Heart right ventricle (tissue), 16 donors: ENCODE measurements around the gene ADRA2A. TPM values are rescaled to one million over a fixed set of nuclear protein-coding genes. Genes with fewer than 3 reads are reported as not detected.

Source experiments
- ATAC-seq, 8 donors: fragments of 200-7000 bp; cut with Tn5 transposase; one replicate each; pipeline ENCODE4 v1.9.1; 2020; ENCODE audit warnings: mild to moderate bottlenecking in 8 of 8, moderate library complexity in 8 of 8, moderate number of reproducible peaks in 1 of 8
- DNase-seq, 2 donors: peaks; one replicate each; pipeline ENCODE4 v3.0.0-alpha.2; 2020
- H3K27ac ChIP-seq, 10 donors: fragments of 200-600 bp; sonication (generic) in 2 of 10; one replicate each; pipeline versions ENCODE4 v1.5.0 to v1.8.0; 2020 to 2022; ENCODE audit warnings: mild to moderate bottlenecking in 3 of 10
- H3K27me3 ChIP-seq, 7 donors: fragments of 200-600 bp; one replicate each; pipeline ENCODE4 v1.8.0; 2021 to 2022; ENCODE audit warnings: mild to moderate bottlenecking in 2 of 7
- H3K36me3 ChIP-seq, 9 donors: fragments of 200-600 bp; sonication (generic) in 1 of 9; one replicate each; pipeline versions ENCODE4 v1.5.0 to v1.8.0; 2020 to 2022; ENCODE audit warnings: mild to moderate bottlenecking in 2 of 9
- H3K4me1 ChIP-seq, 9 donors: fragments of 200-600 bp; sonication (generic) in 1 of 9; one replicate each; pipeline versions ENCODE4 v1.5.0 to v1.8.0; 2020 to 2022; ENCODE audit warnings: mild to moderate bottlenecking in 4 of 9
- H3K4me3 ChIP-seq, 10 donors: fragments of 200-600 bp; sonication (generic) in 2 of 10; one replicate each; pipeline versions ENCODE4 v1.5.0 to v1.8.0; 2020 to 2022; ENCODE audit warnings: mild to moderate bottlenecking in 7 of 10, moderate library complexity in 2 of 10
- H3K9me3 ChIP-seq, 11 donors: fragments of 200-600 bp in 10 of 11; sonication (generic) in 2 of 11; one replicate each; pipeline versions ENCODE4 v1.5.0 to v1.8.0; 2013 to 2022; ENCODE audit warnings: mild to moderate bottlenecking in 2 of 11, control low read depth in 1 of 11, moderate library complexity in 1 of 11
- CTCF ChIP-seq, 9 donors: fragments of 200-600 bp; sonication (generic) in 2 of 9; IDR thresholded peaks; one replicate each; pipeline versions ENCODE4 v1.5.0 to v1.8.0; 2021 to 2022; ENCODE audit warnings: antibody characterized with exemption in 9 of 9, mild to moderate bottlenecking in 5 of 9, moderate library complexity in 1 of 9
- WGBS, 2 donors: extraction: QIAGEN DNeasy Blood & Tissue Kit; methylation state at CpG; one replicate each; pipeline ENCODE4 v1.1.7; 2013; ENCODE audit warnings: inconsistent platforms in 1 of 2; 5-methylcytosine and 5-hydroxymethylcytosine counted together
- intact Hi-C, 10 donors: fragments of 100-400 bp; cut with DNase I; formaldehyde crosslinking; loops; one replicate each; pipeline versions ENCODE4 v1.11.1 to v1.14.2; 2022
- polyA plus RNA-seq, 2 donors: library from polyadenylated mRNA; stranded (reverse); fragments of 200-250 nt; gene quantifications; one replicate each; pipeline ENCODE4 v1.2.3, GENCODE V29; 2013
- total RNA-seq, 10 donors: library from RNA; stranded (reverse); fragmentation: NEBNext Ultra II Directional in 3 of 10; extraction: Animal tissue kit (Norgen Biotek cat#: 25700) in 3 of 10; gene quantifications; one replicate each; pipeline versions ENCODE4 v1.2.1 to v1.2.4, GENCODE V29; 2021 to 2023
- donor health status: Arrhythmogenic right ventricular cardiomyopathy.
- donor health status: ischemic (EF 13 %, LVEDD 7.1; RV severe dilation, severe dysfunction).
- donor health status: healthy with polysubstance abuse.
- donor health status: DM: no; HTN: yes; CAD: no.
- donor health status: DM: no; HTN: no; CAD: no.
- donor health status: ischemic (EF 25% LVEDD 6.9; RV normal size, moderate dysfunction).
- donor health status: ischemic (EF 25% LVEDD 5.7; RV mildly dilated, moderate dysfunction).
- donor health status: healthy.
- donor health status: DM: yes; HTN: yes; CAD: no.
- donor health status: Ischemic cardiomyopathy.
- donor health status: ischemic (EF 35%, LVEDD 5.7; RV mildly dilated, moderate dysfunction).
- donor health status: nonischemic (EF 11% LVEDD 7.7; RV severe dilation, severe dysfunction).
- donor health status: DM: yes; HTN: yes; CAD: no.
- donor health status: PGD.
- donor health status: ischemic (EF 29% LVEDD 5.4; RV normal size, mild dysfunction).
- donor health status: nonischemic (EF 23%, LVEDD 6.1; RV moderate dilation, normal function).

Gene ADRA2A
- total and polyA plus RNA-seq, 12 donors, result 0.29 to 1.4 (median 0.66) TPM

GRCh38 chr10:111063471-111063870, 13.4 kb upstream of the ADRA2A start:
- Histone ChIP-seq H3K36me3 (no peaks in the 10 kb centered on the region), H3K4me3 (no peak overlapping the region), H3K4me1 (no peaks in the 10 kb centered on the region), H3K9me3 (peaks cover 0 to 9% (median 5%) of the 10 kb centered on the region in 11 donors), H3K27me3 (peaks cover 0 to 26% (median 8%) of the 10 kb centered on the region in 7 donors), H3K27ac (no peak overlapping the region)
- DNase-seq, result no peak
- intact Hi-C loops, result loop anchor here in 1 of 10 donors (5.0 kb wide), 1 partner anchor 944 kb away; no protein-coding TSS in a partner anchor
- TF ChIP-seq CTCF (IDR thresholded peaks at IDR 0.05), result no peak
- 80 to 87% methylated on average over 2 of the region's 2 CpGs for WGBS, 2 donors
- no peak for ATAC-seq

DNA sequence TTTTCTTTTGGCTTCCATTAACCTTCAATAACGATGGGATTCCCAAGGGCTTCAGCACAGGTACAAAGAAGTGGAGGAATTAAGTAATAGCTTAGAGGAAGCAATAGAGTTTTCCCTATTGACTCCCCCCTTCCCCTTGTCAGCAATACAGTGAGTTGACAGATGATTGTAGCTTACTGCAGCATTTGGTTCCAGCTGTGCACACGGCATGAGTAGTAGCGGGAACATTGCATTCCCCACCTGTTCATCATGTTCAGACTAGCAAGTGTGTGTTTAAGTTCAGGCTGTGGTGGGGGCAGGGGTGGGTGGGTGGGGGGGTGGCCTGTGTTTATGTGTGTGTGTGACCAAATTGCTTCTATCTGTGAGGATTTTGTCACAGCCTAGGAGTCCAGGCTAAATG, 4.6 kb upstream of the ADRA2A start:
- no peak for ATAC-seq
- Histone ChIP-seq H3K9me3 (peaks cover 0 to 12% (median 7%) of the 10 kb centered on the region in 11 donors), H3K36me3 (no peaks in the 10 kb centered on the region), H3K27me3 (peaks cover 0 to 79% (median 67%) of the 10 kb centered on the region in 7 donors), H3K4me1 (peaks cover 0 to 19% (median 17%) of the 10 kb centered on the region in 9 donors), H3K4me3 (no peak overlapping the region), H3K27ac (no peak overlapping the region)
- intact Hi-C loops, result loop anchor here in 5 of 10 donors (10.0 kb wide), 4 partner anchors 283 to 1063 kb away; no protein-coding TSS in a partner anchor
- no peak for TF ChIP-seq CTCF (IDR thresholded peaks at IDR 0.05)
- no peak for DNase-seq
- WGBS, 2 donors, result 43 to 55% methylated on average over 3 of the region's 3 CpGs

DNA sequence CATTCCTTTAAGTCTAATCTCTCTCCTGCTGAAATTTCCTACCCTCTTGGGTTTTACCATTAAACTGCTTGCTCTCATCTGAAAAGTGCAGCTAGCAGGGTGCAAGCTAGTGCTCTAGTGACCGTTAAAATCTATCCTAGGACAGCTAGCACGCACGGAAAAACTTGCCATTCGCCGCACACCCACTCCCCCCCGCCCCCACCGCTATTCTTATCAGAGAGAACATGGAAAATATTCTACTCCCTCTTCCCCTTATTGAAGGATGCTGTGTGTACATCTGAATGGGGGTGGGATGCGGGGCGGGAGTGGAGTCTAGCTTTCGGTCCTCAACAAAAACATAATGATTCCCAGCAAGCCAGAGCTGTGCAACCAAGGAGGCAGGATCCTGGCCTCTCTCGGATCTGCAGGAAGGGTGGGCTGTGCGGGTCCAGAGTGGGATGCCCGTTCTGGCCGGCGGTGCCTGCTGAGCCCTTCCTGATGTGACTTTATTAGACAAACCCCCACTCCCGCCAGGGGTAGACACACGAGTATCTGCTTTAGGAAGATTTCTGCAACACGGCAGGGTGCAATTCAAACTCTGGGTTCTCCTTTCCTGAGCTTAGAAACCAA, 1.1 kb upstream of the ADRA2A start:
- no peak overlapping the region for H3K27ac ChIP-seq
- H3K36me3 ChIP-seq, result no peaks in the 10 kb centered on the region
- intact Hi-C loops, result loop anchor here in 7 of 10 donors (2.0 to 10.0 kb wide), 8 partner anchors 131 to 1059 kb away; no protein-coding TSS in a partner anchor
- TF ChIP-seq CTCF (IDR thresholded peaks at IDR 0.05), result no peak
- H3K4me3 ChIP-seq, result peak overlapping the region; percentile 35 to 62 (median 54)
- no peaks in the 10 kb centered on the region for H3K9me3 ChIP-seq
- WGBS, 2 donors, result 8 to 12% methylated on average over 18 of the region's 18 CpGs
- H3K27me3 ChIP-seq, result peaks cover 14 to 93% (median 85%) of the 10 kb centered on the region in 7 donors
- peaks cover 0 to 37% (median 31%) of the 10 kb centered on the region in 9 donors for H3K4me1 ChIP-seq
- no peak for DNase-seq
- no peak for ATAC-seq

- H3K27me3 ChIP-seq, result peaks cover 14 to 92% (median 84%) of the 10 kb centered on the region in 7 donors
- H3K9me3 ChIP-seq, result no peaks in the 10 kb centered on the region
- no peak overlapping the region for H3K27ac ChIP-seq
- ATAC-seq, result peak; percentile 67 to 93 (median 85)
- peak; percentile 31 to 59 for DNase-seq
- H3K36me3 ChIP-seq, result no peaks in the 10 kb centered on the region
- H3K4me1 ChIP-seq, result peaks cover 0 to 37% (median 31%) of the 10 kb centered on the region in 9 donors
- peak overlapping the region; percentile 35 to 62 (median 54) for H3K4me3 ChIP-seq
- peak; percentile 61 to 85 (median 80) for TF ChIP-seq CTCF (IDR thresholded peaks at IDR 0.05)
- WGBS, 2 donors, result 0 to 1% methylated on average over 39 of the region's 39 CpGs
- intact Hi-C loops, result loop anchor here in 7 of 10 donors (2.0 to 10.0 kb wide), 8 partner anchors 131 to 1059 kb away; no protein-coding TSS in a partner anchor
Measured at GRCh38 chr10:111076191-111076681, 593 bp upstream of the ADRA2A start.
